ENCODE measurements around the gene DPYSL5.

Gene DPYSL5

DNA sequence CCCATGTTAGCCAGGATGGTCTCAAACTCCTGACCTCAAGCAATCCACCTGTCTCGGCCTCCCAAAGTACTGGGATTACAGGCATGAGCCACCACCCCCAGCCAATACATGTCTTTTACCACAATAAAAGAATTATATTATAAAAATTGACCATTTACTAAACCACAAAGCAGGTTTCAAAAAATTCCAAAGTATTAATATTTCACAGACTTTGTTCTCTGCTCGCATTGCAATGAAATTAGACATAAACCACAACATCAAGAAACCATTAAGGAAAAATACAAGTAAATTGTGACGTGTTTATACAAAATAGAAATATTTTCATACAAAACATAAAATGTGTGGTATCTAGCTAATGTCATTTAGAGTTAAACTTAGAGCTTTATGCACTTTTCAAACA is 109.1 kb downstream of the DPYSL5 start:
- no peak for DNase-seq (ENCODE audit: extremely low read depth in 1 of 2, low read depth in 1 of 2)

DNA sequence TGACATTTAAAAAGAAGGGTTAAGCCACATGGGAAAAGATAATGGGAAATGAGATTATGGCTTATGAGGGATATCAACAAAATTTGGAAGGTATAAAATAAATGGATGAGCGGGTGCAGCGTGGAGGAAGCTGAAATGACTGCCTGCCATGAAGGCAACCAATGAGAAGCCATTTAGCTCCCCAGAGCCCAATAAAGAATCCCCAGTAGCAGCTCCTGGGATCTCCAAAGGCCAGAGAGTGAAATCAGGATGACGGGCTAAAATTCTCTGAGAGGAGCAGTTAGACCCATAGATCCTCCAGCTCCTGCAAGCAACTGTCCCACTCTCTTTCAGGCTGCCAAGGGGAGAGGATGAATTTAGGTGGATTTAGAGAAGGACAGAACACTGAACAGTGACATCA is 109.6 kb downstream of the DPYSL5 start:
- no peak for DNase-seq (ENCODE audit: extremely low read depth in 1 of 2, low read depth in 1 of 2)

DNA sequence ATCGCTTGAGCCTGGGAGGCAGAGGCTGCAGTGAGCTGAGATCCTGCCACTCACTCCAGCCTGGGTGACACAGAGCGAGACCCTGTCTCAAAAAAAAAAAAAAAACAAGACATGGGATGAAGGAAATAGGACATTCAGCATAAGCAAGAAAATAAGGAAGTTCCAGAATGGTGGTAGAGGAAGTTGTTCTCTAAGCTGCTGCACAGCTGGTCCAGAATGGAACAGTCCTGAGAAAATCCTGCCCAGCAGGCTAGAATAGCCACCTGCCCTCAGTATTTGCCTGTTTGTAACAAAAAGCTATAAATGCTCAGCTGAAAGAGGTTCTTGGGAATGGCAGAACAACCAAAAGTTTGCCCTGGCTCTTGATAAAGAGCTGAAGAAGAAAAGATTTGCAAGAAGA is 111.4 kb downstream of the DPYSL5 start:
- no peak for DNase-seq (ENCODE audit: extremely low read depth in 1 of 2, low read depth in 1 of 2)

DNA sequence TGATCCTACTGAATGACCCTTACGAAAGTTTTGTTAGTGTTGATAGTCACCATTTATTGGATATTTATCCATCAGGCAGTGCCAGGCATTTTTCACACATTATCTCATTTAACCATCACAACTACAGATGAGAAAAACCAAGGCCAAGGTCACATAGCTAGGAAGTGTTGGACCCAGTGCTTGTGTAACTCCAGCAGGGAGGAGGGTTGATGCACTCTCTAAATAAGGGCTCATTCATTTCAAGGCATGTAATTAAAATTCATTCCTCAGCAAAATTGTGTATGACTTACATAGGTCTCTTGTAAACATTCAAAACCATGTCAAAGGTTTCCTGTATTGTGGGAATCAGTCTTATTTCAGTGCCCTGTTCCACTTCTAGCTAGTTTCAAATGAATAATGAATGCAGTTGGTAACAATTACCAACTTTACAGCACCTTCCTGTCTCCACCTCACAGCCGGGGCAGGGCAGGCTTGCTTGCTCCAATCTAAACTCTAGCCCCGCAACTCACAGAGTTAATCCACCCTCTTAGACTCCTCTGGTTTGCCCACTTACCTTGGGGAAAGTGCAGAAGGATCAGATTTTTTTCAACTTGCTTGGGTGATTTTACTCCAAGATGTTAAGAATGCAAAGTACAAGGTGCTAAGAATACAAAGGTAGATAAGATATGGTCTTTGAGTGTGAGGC is 116.7 kb downstream of the DPYSL5 start:
- no peak for DNase-seq (ENCODE audit: extremely low read depth in 1 of 2, low read depth in 1 of 2)

DNA sequence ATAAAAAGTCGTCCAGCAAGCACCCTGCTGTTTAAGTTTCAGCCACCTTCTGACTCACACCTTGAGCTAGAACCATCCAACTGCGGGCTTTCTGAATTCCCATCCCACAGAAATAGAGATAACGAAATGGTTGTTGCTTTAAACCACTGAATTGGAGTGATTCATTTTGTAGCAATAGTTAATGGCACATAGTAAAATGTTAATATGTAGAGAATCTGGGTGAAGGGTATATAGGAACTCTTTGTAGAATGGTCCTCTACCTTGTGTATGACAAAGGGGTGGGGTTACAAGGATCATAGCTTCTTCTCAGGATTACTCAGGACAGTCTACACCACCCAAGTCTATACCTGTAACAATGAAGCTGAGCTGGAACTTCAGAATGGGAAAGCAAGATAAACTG is 120.1 kb downstream of the DPYSL5 start:
- DNase-seq (ENCODE audit: extremely low read depth in 1 of 2, low read depth in 1 of 2) = no peak

DNA sequence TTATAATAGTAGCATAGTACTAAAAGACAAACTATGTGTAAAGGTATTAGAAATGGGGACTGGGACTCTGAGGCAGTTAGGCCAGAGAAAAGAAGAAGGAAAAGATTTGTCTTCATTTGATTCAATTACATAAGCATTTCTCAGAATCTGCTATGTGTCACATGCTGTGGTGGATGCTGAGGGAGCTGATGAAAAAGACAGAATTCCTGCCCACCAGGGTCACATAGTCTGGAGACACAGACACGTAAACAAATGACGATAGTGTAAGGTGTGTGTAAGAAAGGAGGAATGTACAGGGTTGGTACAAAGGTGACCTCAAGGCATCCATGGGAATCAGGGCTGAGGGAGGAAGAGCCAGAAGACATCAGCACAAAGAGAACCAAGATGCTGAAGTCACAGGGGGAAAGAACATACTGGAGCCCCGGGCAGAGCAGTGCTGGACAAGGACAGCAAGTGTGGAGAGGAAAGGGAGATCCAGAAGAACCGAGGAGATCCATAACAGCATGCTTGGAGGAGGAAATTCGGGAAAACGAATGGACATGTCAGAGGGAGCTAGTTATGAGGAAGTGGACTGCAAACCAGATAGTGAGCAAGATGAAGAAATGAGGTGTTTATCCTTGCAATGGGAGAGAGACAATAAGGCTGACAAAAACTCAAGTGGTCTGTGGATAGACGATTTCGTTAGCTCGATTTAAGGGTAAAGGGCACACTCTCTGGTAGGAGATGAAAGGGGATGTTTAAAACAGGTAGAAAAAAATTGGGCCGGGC is 121.3 kb downstream of the DPYSL5 start:
- DNase-seq (ENCODE audit: extremely low read depth in 1 of 2, low read depth in 1 of 2) = no peak

DNA sequence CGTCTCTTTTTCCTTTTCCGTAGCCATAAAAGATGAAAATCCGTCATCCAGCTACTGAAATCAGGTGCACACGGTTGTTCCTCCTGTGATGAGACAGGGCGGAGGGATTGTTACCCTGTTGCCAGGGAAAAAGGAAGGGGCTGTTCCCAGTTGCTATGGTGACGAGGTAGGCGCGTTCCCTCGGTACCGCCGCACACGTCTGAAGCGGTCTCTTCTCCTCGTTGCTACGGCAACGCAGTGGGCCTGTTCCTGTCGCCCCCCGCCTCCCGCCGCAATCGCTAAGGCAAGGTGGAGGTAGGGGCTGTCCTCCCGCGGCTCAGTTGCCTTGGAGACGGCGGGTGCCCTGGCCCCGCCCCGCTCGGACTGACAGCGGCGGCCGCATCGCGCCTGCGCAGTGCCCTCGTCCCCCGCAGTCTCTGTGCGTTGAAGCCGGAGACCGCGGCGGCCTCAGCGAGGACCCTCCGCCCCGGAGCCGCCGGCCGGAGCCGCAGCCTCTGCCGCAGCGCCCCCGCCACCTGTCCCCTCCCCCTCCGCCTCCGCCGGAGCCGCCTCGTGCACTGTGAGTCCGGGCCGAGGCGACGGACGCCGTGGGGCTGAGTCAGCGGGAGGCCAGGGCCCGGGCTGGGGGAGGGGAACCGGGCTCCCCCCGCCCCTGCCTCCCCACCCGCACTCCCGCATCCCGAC is 122.5 kb downstream of the DPYSL5 start, which contains the start of gene MAPRE3:
MAPRE3 (plus strand) TSS at position 394 of the 684 bp plus-strand sequence. CDS start 51,582 bp downstream, outside the sequence.
- DNase-seq (ENCODE audit: extremely low read depth in 1 of 2, low read depth in 1 of 2) = peak; percentile 51 to 61

DNA sequence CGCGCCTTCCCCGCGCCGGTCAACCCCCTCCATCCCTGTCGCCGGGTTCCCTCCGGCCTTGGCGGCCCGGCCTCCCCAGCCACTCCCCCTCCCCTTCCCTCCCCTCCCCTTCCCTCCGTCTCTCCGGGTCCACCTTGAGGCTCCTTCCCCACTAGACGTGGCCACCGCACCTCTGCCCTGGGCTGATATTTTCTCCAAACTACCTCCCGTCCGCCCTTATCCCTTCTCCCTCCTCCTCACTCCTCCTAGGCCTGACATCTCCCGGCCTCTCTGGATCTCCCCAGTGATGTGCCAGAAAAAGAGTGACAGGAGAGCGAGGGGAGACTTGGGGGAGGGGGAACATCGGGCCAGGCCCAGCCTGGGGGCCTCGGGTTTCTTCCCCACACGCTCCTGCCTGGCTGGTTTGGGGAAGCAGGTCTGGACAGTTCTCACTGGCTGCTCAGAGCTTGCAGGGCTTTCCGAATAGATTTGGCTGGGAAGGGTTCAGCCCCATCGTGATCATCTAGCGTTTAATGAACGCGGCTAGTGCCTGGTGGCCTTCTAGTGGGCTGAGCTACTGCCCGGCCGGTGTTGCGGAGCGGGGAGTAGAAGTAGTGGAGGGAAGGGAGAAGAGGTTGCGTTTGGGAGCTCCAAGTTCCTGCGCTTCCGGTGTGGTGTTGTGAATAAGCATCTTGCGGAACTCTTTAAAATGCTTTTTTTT is 123.1 kb downstream of the DPYSL5 start:
- no peak for DNase-seq (ENCODE audit: extremely low read depth in 1 of 2, low read depth in 1 of 2)

DNA sequence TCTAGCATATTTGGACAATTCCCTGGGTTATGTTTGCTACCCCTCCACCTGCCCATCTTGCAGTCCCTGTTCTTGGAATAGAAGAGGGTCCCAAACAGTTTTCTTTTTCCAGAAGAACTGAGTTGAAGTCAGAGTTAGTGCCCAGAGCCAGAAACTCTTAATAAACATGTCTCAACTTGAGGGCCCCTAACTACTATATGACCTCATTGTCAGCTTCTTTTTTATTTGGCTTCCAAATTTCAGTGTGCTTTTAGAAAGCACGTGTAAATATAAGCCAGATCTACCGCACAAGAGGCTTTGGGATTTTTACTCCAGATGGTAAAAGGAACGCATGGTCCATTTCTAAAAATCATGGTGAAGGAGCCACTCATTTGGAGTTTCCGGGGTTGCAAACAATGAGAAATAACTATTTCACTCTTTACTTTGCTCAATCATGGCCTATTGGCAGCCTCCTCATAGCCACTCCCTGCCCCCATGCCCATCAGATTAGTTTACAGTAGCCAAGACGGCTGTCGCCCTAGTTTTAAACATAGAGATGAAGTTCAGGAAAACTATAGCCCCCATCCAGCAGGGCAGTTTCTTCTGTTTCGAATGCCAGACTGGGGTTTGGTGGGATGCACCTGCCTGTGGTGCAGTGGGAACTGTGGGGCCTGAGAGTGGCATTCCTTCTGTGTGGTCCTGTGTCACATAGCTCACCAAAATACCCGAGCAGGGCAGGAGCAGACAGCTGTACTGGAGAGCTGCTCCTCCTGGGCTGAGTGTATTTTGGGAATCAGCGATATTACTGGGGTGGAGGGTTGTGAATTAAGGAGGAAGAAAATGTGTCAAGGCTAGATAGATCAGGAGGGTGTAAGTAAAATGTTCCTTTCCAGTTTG is 124.2 kb downstream of the DPYSL5 start:
- no peak for DNase-seq (ENCODE audit: extremely low read depth in 1 of 2, low read depth in 1 of 2)

DNA sequence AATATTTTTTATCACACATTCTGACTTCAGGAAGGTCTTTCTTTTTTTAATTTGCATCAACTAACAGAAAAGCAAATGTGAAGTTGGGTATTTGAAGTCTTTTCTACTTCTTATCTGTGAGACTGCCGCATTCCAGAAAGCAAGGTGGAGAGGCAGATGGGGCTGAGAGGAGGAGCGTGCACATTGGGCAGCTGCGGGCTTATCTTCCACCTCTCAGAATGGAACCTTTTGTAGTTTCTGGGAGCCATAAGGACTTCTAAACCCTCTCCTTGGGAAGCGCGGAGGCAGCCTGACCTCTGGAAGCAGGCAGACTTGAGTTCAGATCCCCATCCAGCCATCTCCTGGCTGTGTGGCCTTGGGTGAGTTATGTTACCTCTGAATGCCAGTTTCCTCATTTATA is 126.4 kb downstream of the DPYSL5 start:
- no peak for DNase-seq (ENCODE audit: extremely low read depth in 1 of 2, low read depth in 1 of 2)

DNA sequence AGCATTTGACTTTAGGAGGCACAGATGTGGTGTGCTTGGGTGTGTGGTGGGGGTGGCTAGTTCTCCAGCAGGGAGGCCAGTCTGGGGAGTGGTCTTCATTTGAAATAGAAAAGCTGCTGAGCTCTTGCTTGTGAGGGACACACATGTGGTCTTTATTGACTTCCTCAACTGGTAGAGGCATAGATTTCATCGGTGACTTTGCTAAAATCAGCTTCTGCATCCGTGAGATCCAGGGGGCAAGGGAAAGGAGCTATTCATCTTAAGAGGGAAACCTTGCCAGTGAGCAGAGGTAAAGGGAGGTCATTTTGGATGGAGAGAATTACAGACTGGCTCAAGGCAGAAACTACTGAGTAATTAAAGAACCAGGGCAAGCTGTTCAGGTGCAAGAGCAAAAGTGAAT is 127.2 kb downstream of the DPYSL5 start:
- DNase-seq (ENCODE audit: extremely low read depth in 1 of 2, low read depth in 1 of 2) = no peak

DNA sequence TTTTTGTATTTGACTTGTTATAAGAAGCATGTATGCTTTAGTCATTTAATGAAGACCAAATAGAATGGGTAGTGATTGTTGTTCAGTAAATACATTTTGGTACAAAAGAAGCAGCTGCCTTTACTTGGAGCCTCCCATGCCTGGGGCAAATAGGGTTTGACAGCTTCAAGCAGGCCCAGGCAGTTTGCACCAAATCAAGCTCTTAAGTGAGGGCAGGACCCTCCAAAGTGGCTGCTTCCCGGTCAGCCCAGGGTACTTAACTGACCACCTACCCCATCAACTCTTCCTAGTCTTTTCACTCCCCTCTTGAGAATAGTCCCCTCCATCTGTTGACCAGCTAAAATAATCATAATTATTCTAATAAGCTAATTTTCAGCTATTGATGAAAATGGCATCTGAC is 127.7 kb downstream of the DPYSL5 start:
- DNase-seq (ENCODE audit: extremely low read depth in 1 of 2, low read depth in 1 of 2) = no peak

DNA sequence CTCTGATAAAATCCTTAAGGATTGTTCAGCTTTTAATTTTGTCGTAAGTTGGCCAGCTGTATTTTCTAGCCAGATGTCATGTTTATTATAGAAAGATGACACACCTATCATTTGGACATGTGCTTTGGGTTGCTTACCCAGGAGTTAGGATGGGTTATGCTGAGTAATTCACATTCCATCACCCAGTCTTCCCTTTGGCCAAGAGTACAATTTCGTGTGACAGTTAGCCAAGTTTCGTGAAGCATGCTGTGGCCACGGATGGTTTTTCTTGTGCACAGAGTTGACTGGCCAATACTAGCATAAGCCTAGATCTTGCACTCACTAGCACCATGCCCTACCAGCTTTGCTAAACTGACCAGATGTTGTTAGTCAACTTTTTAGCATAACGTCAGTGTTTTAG is 128.3 kb downstream of the DPYSL5 start:
- DNase-seq (ENCODE audit: extremely low read depth in 1 of 2, low read depth in 1 of 2) = no peak

DNA sequence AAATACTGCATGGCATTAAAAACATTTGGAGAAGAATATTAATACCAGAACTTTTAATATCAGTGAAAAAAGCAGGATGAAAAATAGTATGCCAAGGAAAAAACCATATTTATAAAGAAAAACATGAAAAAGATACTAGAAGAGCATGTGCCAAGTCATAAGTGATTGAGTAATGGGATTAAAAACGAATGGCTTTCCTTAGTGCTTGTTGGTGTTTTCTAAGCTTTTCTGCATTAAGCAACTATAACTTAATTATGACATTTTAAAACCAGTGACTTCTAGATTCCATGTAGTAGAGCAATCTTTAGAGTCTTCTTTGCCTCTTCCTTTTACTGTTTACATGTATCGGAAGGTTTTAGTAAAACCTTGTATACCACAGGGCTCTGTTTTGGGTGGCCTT is 129.1 kb downstream of the DPYSL5 start:
- DNase-seq (ENCODE audit: extremely low read depth in 1 of 2, low read depth in 1 of 2) = no peak

DNA sequence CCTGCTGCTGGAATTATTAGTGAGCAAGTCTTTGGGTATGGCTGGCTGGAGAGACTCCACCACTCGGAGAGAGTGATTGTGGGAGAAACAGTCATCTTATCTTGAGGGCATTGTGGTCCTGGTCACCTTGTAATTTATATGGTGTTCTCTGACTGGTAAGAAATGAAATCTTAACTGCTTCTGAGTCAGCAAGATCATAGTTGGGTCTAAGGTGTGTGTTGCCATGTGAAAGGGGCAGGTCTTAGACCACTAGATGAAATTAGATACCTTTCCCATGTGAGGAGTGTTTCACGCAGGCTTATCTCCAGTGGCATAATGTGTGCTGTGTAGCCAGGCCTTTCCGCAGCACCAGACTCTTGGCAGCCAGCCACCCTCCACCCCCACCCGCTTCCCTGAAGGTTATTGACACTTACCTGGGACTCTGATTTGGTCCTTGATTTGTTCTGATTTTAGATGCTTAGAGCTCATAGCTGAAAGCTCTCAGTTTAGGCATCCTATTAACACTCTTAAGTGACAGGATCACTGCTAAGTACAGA is 130.2 kb downstream of the DPYSL5 start:
- DNase-seq (ENCODE audit: extremely low read depth in 1 of 2, low read depth in 1 of 2) = no peak

DNA sequence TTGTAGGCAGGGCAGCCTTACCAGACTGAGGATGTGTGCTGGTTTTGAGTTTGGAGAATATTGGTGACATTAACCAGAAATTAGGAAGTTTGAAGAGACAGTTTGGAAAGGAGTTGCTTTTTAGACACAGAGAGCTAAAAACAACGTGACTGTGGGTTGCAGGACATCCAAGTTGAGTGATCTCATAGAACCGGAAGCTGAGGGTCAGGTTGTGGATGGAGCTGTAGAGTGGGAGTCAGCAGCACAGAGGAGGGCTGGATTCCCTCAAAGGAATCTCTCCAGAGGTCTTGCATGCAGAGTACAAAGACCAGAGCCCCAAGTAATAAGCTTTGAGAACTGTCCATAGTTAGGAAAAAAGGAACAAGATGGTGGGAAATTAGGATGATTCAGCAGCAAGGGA is 131.8 kb downstream of the DPYSL5 start:
- DNase-seq (ENCODE audit: extremely low read depth in 1 of 2, low read depth in 1 of 2) = no peak

DNA sequence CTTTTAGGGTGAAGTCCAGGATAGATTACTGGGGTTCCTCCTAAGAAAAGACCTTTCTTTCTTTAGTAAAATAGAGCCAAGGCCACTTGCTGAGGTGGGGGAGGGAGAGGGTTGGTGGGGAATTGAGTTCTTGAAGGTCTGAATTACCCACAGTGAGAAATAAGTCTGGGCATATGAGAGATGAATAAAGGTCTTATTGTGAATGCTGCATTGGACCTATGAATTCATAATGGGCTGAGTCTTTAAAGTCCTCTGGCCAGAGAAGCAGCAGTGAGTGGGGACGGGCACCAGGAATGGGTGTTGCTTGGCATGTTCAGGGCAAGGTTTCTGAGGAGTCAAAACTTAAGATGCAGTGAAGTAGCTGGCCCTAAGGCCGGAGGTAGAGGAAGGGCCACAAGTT is 133.0 kb downstream of the DPYSL5 start:
- no peak for DNase-seq (ENCODE audit: extremely low read depth in 1 of 2, low read depth in 1 of 2)

DNA sequence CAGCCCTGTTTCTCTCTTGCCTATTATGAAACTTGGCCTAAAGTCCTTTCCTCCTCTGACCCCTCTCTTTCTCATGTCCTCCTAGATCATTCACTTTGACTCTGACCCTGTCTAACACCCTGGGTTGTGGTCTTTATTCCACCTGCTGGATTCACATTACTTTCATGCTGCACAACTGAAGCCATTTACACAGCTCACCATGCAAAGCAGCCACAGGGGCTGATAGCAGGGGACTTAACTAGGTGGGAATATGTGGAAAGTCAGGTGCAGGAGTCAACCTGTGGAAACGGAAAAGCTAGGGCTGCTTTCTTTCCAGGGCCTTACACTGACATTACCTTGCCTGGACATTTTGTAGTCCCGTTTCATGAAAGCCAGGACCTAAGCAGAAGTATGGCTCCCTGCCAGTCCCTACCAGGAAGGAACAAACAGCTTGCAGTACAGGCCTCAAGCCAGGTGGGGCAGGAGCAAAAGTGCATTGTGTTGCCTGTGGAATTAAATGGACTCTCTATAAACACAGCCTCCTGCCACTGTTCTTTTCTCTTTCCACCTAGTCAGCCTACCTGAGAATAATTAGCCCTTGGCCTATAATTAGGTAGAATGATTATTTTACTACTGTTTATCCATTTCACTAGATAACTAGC is 134.3 kb downstream of the DPYSL5 start:
- no peak for DNase-seq (ENCODE audit: extremely low read depth in 1 of 2, low read depth in 1 of 2)

DNA sequence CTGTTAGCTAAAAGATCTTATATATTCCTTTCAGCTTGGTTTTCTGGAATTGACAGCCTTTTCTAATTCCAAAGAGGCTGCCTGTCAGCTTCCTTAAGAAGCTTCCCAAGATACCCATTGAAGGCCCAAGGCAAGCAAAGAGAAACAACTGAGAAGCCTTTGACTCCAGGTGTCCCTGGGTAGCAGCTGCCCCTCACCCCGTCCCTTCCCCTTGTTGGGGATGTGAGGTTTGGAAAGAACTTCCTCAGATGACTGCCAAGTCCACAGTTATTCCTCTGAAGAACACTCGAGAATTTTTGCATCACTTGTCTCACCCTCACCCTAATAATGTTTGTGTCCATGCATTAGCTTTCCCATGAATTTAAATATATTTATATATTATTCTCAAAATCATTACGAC is 135.8 kb downstream of the DPYSL5 start:
- no peak for DNase-seq (ENCODE audit: extremely low read depth in 1 of 2, low read depth in 1 of 2)

DNA sequence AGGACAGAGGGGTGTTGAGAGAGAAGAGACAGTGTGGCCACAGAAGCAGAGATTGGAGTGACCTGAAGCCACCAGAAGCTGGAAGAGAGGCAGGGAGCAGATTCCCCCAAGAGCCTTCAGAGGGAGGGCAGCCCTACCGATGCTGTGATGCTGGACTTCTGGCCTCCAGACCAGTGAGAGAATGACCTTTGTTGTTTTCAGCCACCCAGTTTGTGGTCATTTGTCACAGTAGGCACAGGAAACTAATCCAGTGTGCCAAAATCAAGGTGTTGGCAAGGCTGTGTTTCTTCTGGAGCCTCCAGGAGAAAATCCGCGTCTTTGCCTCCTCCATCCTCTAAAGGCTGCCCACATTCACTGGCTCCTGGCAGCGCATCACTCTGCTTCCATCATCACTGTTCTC is 137.9 kb downstream of the DPYSL5 start:
- no peak for DNase-seq (ENCODE audit: extremely low read depth in 1 of 2, low read depth in 1 of 2)

Data from stimulated activated CD8-positive, alpha-beta memory T cell treated with anti-CD3 and anti-CD28 coated beads, Interleukin-7, amount 100 ng/mL, for 48 hours (primary cell).